ENCODE data around the gene LRRC66. TPM values are rescaled to one million over a fixed set of nuclear protein-coding genes. Genes with fewer than 3 reads are reported as not detected.

Gene LRRC66
- total and polyA plus RNA-seq, 8 donors, result 0.12 to 5.1 (median 2.5) TPM; not detected in 2

DNA sequence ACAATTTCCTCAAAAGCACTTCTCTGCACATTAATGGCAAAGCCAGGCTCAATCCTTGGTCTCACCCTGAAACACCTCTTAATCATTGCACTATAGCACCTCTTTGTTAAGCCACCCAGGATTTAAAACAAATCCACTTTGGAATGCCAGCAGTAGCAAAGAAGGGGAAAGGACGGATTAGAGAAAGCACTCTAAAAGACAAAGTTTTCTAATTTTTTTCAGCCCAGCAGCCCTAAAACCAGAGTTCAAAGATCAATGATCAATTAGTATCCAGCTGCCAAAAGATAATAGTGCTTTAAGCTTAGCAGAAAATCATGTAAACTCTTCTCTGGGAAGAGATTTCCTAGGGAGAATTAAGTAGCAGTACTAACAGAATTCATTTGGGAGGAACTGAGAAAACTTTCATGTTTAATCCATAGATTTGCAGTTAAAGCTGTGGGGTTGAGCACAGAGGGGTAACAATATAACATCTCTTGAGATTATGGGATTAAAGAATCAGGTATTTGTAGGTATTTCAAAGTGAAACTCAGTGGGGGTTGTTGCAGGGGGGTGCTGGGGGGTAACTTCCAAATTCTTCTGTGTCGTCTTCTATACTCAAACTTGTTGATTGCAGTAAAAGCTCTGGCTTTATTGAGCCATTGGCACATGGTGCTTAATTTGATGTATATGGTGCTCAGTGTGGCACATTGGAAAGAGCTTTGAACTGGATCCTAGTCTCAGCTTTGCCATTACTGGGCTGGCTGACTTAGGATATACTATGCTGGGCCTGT is 61.8 kb downstream of the LRRC66 start:
- no peak overlapping the region for H3K4me3 ChIP-seq
- H3K36me3 ChIP-seq, result no peaks in the 10 kb centered on the region
- H3K4me1 ChIP-seq, result no peaks in the 10 kb centered on the region
- H3K27ac ChIP-seq, result no peak overlapping the region
- DNase-seq, result no peak
- TF ChIP-seq POLR2A (IDR thresholded peaks at IDR 0.05) (no peak), EP300 (IDR thresholded peaks at IDR 0.05) (no peak)
- 65 to 81% (median 79%) methylated on average over 2 of the region's 2 CpGs for whole genome bisulfite sequencing, 5 donors
- intact Hi-C loops (cut with DNase I; ENCODE audit: low total_unique reads), result no loop called here
- H3K9me3 ChIP-seq, result peaks cover 0 to under 1% (median 0%) of the 10 kb centered on the region in 4 donors
- no peaks in the 10 kb centered on the region for H3K27me3 ChIP-seq

Small RNA genes within 50 kb of the gene (small RNA-seq; reads per million reads assigned to genes)
- 0 reads per million in 4 donors for gene AC104784.1

Other genes with a start within 250 kb of the LRRC66 start
- gene DCUN1D4, start 177.2 kb downstream of the LRRC66 start, total RNA-seq, result 10 to 100 TPM in 4 of 5 donors, 1 to 10 TPM in 1; 5.8 to 84.6 (median 51.4) TPM
- gene DCUN1D4, start 177.2 kb downstream of the LRRC66 start, polyA plus RNA-seq, result 10 to 100 TPM in 2 of 3 donors, 1 to 10 TPM in 1; 9.7 to 13.9 (median 12.7) TPM
- gene SGCB, start 17.9 kb upstream of the LRRC66 start, total RNA-seq, result 10 to 100 TPM in 3 of 5 donors, 1 to 10 TPM in 2; 2.9 to 34.3 (median 16.3) TPM
- gene SGCB, start 17.9 kb upstream of the LRRC66 start, polyA plus RNA-seq, result 1 to 10 TPM; 7.5 to 9.2 (median 8.9) TPM
- gene SPATA18, start 30.9 kb upstream of the LRRC66 start, total RNA-seq, result 10 to 100 TPM in 2 of 5 donors, 1 to 10 TPM in 2, not detected in 1; 1.8 to 21.1 (median 12.5) TPM
- 1 to 10 TPM; 1.8 to 3.9 (median 3.3) TPM for gene SPATA18, start 30.9 kb upstream of the LRRC66 start, polyA plus RNA-seq

All from stomach (tissue), 9 donors.